T-helper 17 cell (primary cell): ENCODE results near the gene AOAH. TPM values are rescaled to one million over a fixed set of nuclear protein-coding genes. Genes with fewer than 3 reads are reported as not detected.
"Not testable (repeated sequence)": the region's sequence is repeated elsewhere in the genome, so short reads cannot be mapped to it uniquely, and the experiment has no call there.

Experiments
- ATAC-seq: fragments of 150-1000 bp; cut with Tn5 transposase; 2 replicates; pipeline ENCODE4 v1.10.0; 2021; ENCODE audit warnings: mild to moderate bottlenecking, moderate library complexity
- DNase-seq, 3 donors: peaks; one replicate each; pipeline versions ENCODE4 v3.0.0 to v3.0.0-alpha.2; 2020 to 2021
- H3K9me3 ChIP-seq: one replicate; pipeline ENCODE4 v1.7.0; 2013; ENCODE audit warnings: low read length, mild to moderate bottlenecking; ENCODE audit not compliant: control insufficient read depth, poor library complexity, severe bottlenecking
- H3K27ac Mint-ChIP-seq: one replicate; pipeline ENCODE4 v1.8.0; 2022; ENCODE audit warnings: mild to moderate bottlenecking, moderate library complexity, mixed read lengths
- H3K27me3 Mint-ChIP-seq: one replicate; pipeline ENCODE4 v1.8.0; 2022; ENCODE audit warnings: mixed read lengths
- H3K36me3 Mint-ChIP-seq: one replicate; pipeline ENCODE4 v1.8.0; 2022; ENCODE audit warnings: low read depth, mixed read lengths
- H3K4me1 Mint-ChIP-seq: one replicate; pipeline ENCODE4 v1.8.0; 2022; ENCODE audit warnings: mild to moderate bottlenecking, mixed read lengths
- H3K4me3 Mint-ChIP-seq: one replicate; pipeline ENCODE4 v1.8.0; 2022; ENCODE audit warnings: mild to moderate bottlenecking, moderate library complexity, mixed read lengths
- total RNA-seq, 4 donors: library from RNA in 2 of 4; stranded (reverse) in 2 of 4; gene quantifications; one replicate each; pipeline ENCODE4 v1.2.3 and lab custom pipeline; 2022 to 2026

The AOAH gene
- total RNA-seq, 2 donors from 2014 or later: 2.6 to 7.0 TPM

DNA sequence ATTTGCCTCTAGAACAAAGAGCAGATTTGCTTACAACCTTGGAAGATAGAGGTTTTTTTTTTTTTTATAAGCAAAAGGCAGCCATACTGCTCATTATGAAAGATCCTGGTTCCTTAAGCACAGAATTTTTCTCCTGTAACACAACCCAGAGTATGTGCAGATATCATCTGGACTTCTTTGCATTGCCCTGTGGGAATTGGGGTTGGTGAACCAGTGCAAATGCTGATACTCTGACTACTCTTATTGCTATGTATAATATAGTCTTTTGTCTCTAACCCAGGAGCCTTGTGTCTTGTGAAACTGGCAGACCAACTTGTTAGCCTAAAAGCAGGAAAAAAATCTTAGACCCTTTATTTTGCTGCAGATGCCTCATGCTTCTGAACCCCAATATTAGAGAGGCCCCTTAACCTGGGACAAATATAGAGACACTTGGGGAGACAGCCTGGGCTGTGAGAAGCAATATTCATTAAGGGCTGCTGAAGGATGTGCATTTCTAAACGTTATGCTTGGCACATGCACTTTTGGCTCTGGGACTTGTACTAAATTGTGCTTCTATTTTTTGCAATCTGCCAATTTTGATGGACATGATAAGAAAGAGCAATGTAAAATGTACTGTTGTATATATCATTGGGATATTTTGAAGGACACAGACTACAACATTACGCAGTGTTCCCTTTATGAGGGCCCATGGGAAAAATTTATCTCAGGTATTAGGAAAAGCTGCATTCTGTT, 255.8 kb downstream of the AOAH start:
- no peaks in the 10 kb centered on the region for H3K9me3 ChIP-seq
- Mint-ChIP-seq H3K27ac (no peak overlapping the region), H3K4me1 (no peaks in the 10 kb centered on the region), H3K27me3 (peaks cover 19% of the 10 kb centered on the region), H3K4me3 (no peak overlapping the region), H3K36me3 (no peaks in the 10 kb centered on the region)
- ATAC-seq (no peak), DNase-seq (no peak)

DNA sequence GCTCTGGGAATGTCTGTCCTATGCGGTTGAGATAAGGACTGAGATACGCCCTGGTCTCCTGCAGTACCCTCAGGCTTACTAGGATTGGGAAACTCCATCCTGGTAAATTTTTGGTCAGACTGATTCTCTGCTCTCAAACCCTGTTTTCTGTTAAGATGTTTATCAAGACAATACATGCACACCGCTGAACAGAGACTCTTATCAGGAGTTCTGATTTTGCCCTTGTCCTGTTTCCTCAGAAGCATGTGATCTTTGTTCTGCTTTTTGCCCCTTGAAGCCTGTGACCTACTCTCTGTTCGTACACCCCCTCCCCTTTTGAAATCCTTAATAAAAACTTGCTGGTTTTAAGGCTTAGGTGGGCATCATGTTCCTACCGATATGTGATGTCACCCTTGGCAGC, 258.3 kb downstream of the AOAH start:
- H3K36me3 Mint-ChIP-seq, H3K27ac Mint-ChIP-seq, H3K9me3 ChIP-seq, DNase-seq, H3K4me3 Mint-ChIP-seq, ATAC-seq, H3K4me1 Mint-ChIP-seq: not testable (repeated sequence)
- H3K27me3 Mint-ChIP-seq: peaks cover 19% of the 10 kb centered on the region

DNA sequence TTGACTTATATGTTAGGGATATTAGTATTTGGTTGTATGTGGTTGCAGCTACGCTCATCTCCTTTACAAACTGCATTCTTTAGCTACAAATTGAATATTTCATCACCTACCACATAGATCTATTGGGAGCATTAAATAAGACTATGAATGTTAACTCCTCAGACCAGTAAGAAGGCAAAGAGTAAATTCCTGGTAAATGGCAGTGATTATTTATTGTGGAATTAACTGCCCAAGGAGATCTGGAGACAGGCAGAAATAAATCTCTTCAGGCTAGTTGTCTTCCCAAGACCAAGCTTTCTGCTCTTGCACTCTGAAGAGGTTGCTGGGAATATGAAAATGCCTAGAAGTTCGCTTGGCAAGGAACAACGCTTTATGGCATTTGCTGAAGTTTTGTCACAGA, 260.0 kb downstream of the AOAH start:
- DNase-seq (no peak), ATAC-seq (no peak)
- peaks cover 19% of the 10 kb centered on the region for H3K27me3 Mint-ChIP-seq
- no peaks in the 10 kb centered on the region for H3K9me3 ChIP-seq
- H3K36me3 Mint-ChIP-seq: no peaks in the 10 kb centered on the region
- no peak overlapping the region for H3K4me3 Mint-ChIP-seq
- no peak overlapping the region for H3K27ac Mint-ChIP-seq
- H3K4me1 Mint-ChIP-seq: no peaks in the 10 kb centered on the region
